Ovary (tissue), 3 donors: ENCODE results near the gene SHKBP1.

Experiments
- EP300 ChIP-seq: sonication (generic); formaldehyde crosslinking; IDR thresholded peaks from one replicate; pipeline ENCODE4 v1.6.1; 2017; ENCODE audit warnings: antibody characterized with exemption
- POLR2A ChIP-seq: fragments of 450-650 bp; IDR thresholded peaks from one replicate; pipeline ENCODE4 v1.6.1; 2017; ENCODE audit warnings: antibody characterized with exemption, mild to moderate bottlenecking, moderate library complexity
- TF ChIP-seq, protein P1 (sequence below), 3 donors: fragments of 450-650 bp in 2 of 3; fragments of 200-600 bp in 1 of 3; IDR thresholded peaks; one replicate each; pipeline versions ENCODE4 v1.5.1 to v1.8.0; 2016 to 2022; ENCODE audit warnings: antibody characterized with exemption in 3 of 3, mild to moderate bottlenecking in 1 of 3
- donor health status: DM: no; HTN: no; CAD: no.

DNA sequence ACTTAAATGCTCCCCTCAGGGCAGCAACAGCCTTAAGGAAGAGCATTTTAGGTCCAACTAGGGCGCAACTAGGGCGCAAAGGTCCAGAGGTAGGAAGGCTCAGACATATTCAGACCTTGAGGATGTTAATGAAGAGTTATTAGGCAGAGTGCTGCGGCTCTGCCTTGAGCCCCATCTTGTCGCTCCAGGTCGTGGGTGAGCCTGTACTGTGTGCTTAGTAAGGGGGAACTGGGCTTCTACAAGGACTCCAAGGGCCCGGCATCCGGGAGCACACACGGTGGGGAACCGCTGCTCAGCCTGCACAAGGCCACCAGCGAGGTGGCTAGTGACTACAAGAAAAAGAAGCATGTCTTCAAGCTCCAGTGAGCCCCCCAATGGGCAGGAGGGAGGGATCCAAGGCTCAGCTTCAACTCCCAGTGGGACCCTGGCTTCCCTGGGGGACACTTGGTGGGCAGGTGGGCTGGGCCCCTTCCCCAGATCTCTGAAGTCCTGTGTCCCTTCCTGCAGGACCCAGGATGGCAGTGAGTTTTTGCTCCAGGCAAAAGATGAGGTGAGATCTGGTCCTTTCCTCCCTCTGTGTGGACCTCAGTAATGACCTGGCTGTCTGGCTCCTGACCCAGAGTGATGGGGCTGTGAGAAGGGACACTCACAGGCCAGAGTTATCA lies 4.7 kb upstream of the SHKBP1 start:
- TF ChIP-seq, protein P1, sequence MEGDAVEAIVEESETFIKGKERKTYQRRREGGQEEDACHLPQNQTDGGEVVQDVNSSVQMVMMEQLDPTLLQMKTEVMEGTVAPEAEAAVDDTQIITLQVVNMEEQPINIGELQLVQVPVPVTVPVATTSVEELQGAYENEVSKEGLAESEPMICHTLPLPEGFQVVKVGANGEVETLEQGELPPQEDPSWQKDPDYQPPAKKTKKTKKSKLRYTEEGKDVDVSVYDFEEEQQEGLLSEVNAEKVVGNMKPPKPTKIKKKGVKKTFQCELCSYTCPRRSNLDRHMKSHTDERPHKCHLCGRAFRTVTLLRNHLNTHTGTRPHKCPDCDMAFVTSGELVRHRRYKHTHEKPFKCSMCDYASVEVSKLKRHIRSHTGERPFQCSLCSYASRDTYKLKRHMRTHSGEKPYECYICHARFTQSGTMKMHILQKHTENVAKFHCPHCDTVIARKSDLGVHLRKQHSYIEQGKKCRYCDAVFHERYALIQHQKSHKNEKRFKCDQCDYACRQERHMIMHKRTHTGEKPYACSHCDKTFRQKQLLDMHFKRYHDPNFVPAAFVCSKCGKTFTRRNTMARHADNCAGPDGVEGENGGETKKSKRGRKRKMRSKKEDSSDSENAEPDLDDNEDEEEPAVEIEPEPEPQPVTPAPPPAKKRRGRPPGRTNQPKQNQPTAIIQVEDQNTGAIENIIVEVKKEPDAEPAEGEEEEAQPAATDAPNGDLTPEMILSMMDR (IDR thresholded peaks at IDR 0.05), result no peak
- TF ChIP-seq POLR2A (no peak), EP300 (no peak)
